Measurements from ENCODE around the gene TRAF1.

Gene TRAF1

GRCh38 chr9:120940573-120940972 lies 14.0 kb upstream of the TRAF1 start:
- DNase-seq = no peak

- DNase-seq = no peak
These were observed 12.3 kb upstream of the TRAF1 start for GRCh38 chr9:120938851-120939250.

GRCh38 chr9:120937596-120937995 lies 11.0 kb upstream of the TRAF1 start:
- DNase-seq = no peak

- no peak for DNase-seq
These were observed 10.5 kb upstream of the TRAF1 start for GRCh38 chr9:120937127-120937526.

- no peak for DNase-seq
These were observed 10.1 kb upstream of the TRAF1 start for GRCh38 chr9:120936764-120937122.

- peak; percentile 90 for DNase-seq
These were observed 9.6 kb upstream of the TRAF1 start for GRCh38 chr9:120936011-120936763.

GRCh38 chr9:120935383-120935857 lies 8.8 kb upstream of the TRAF1 start:
- DNase-seq = no peak

GRCh38 chr9:120934281-120934680 lies 7.7 kb upstream of the TRAF1 start:
- DNase-seq = no peak

GRCh38 chr9:120933310-120934055 lies 6.9 kb upstream of the TRAF1 start:
- DNase-seq = no peak

- no peak for DNase-seq
These were observed 5.7 kb upstream of the TRAF1 start for GRCh38 chr9:120932086-120932823.

- peak; percentile 52 for DNase-seq
These were observed 4.9 kb upstream of the TRAF1 start for GRCh38 chr9:120931231-120932085.

GRCh38 chr9:120929229-120929791 lies 2.7 kb upstream of the TRAF1 start:
- no peak for DNase-seq

- DNase-seq = peak; percentile 80
These were observed 2.1 kb upstream of the TRAF1 start for GRCh38 chr9:120928483-120929228.

GRCh38 chr9:120928015-120928482 lies 1.5 kb upstream of the TRAF1 start:
- no peak for DNase-seq

- DNase-seq = no peak
These were observed 846 bp upstream of the TRAF1 start for GRCh38 chr9:120927269-120928014.

GRCh38 chr9:120925535-120926396 lies 830 bp downstream of the TRAF1 start:
- peak; percentile 57 for DNase-seq

GRCh38 chr9:120924698-120925534 lies 1.7 kb downstream of the TRAF1 start:
- peak; percentile 32 for DNase-seq

- DNase-seq = no peak
These were observed 2.8 kb downstream of the TRAF1 start for GRCh38 chr9:120923620-120924328.
